HepG2 (cell line): ENCODE data around the gene HPCAL1. TPM values are rescaled to one million over a fixed set of nuclear protein-coding genes. Genes with fewer than 3 reads are reported as not detected.

ENCODE experiments used
- ATAC-seq: fragments of 200-7000 bp; cut with Tn5 transposase; 3 replicates; pipeline ENCODE4 v1.9.1; 2020; ENCODE audit warnings: mild to moderate bottlenecking, moderate library complexity
- BruUV-seq: library from RNA; stranded (reverse); fragments of 400-500 nt; replicated peaks from 2 replicates; lab custom pipeline; 2021; lab: Mats Ljungman, UMichigan
- CTCF ChIA-PET: fragments of 300-600 bp; formaldehyde crosslinking; extraction: SDS; loops from one replicate; lab custom pipeline; 2021; ENCODE audit warnings: low total read pairs, inconsistent platforms, low intra/inter-chr PET ratio; lab: Yijun Ruan, JAX
- POLR2A ChIA-PET: fragments of 350-600 bp; sonication (Branson Sonifier 250); formaldehyde crosslinking; loops from one replicate; lab custom pipeline; 2020; ENCODE audit warnings: antibody characterized with exemption, inconsistent platforms; lab: Yijun Ruan, JAX
- DNase-seq: peaks from one replicate; pipeline ENCODE4 v3.0.0-alpha.2; 2015; ENCODE audit warnings: low spot score
- FAIRE-seq: peaks from 3 replicates; lab custom pipeline; 2011; peaks lifted over from hg19 to GRCh38; lab: Jason Lieb, UNC
- H2AFZ ChIP-seq: one replicate; pipeline ENCODE4 v1.6.1; 2011; ENCODE audit warnings: low read length, inconsistent platforms
- H3K27ac ChIP-seq: fragments of 300-600 bp; 3 replicates; pipeline ENCODE4 v1.8.0; 2011; ENCODE audit warnings: mixed run types, mild to moderate bottlenecking, mixed read lengths, low read length, inconsistent platforms; ENCODE audit not compliant: insufficient read depth; ENCODE audit errors: extremely low read length
- H3K27me3 ChIP-seq, 2 experiments: fragments of 200-600 bp in 1 of 2; 2 replicates in 1 of 2; 3 replicates in 1 of 2; pipeline versions ENCODE4 v1.6.0 to v1.8.0; 2011; ENCODE audit warnings: low read length in 2 of 2, mild to moderate bottlenecking in 2 of 2, moderate library complexity in 2 of 2, inconsistent platforms in 1 of 2; ENCODE audit not compliant: insufficient read depth in 2 of 2, control insufficient read depth in 1 of 2
- H3K36me3 ChIP-seq, 2 experiments: fragments of 200-600 bp in 1 of 2; replicated peaks in 1 of 2; 2 replicates in 1 of 2; 3 replicates in 1 of 2; pipeline versions ENCODE4 v1.5.1 to v1.8.0; 2011; ENCODE audit warnings: low read length in 2 of 2, inconsistent platforms in 1 of 2; ENCODE audit not compliant: insufficient read depth in 2 of 2, control insufficient read depth in 1 of 2
- H3K4me1 ChIP-seq: 2 replicates; pipeline ENCODE4 v1.5.1; 2012; ENCODE audit warnings: low read length, inconsistent platforms; ENCODE audit not compliant: insufficient read depth
- H3K4me2 ChIP-seq: 2 replicates; pipeline ENCODE4 v1.6.0; 2011; ENCODE audit warnings: low read depth, low read length, inconsistent platforms
- H3K4me3 ChIP-seq, 3 experiments: fragments of 200-600 bp in 1 of 3; sonication (generic), shearing (Covaris generic) in 1 of 3; replicated peaks in 1 of 3; 2 replicates each; pipeline ENCODE4 v1.5.1; 2011 to 2016; ENCODE audit warnings: low read length in 3 of 3, inconsistent platforms in 2 of 3, low read depth in 2 of 3, mild to moderate bottlenecking in 2 of 3, control low read depth in 1 of 3, mixed read lengths in 1 of 3; ENCODE audit not compliant: insufficient read depth in 1 of 3
- H3K79me2 ChIP-seq: one replicate; pipeline ENCODE4 v1.6.1; 2011; ENCODE audit warnings: low read length, inconsistent platforms; ENCODE audit not compliant: insufficient read depth
- H3K9ac ChIP-seq: 2 replicates; pipeline ENCODE4 v1.6.0; 2011; ENCODE audit warnings: mild to moderate bottlenecking, low read depth, low read length, inconsistent platforms; ENCODE audit not compliant: insufficient read depth
- H3K9me3 ChIP-seq: 2 replicates; pipeline ENCODE4 v1.5.1; 2012; ENCODE audit warnings: mild to moderate bottlenecking, low read length
- H4K20me1 ChIP-seq: 2 replicates; pipeline ENCODE4 v1.6.0; 2011; ENCODE audit warnings: inconsistent platforms, mild to moderate bottlenecking, low read length, moderate library complexity; ENCODE audit not compliant: insufficient read depth
- MAFF ChIP-seq: IDR thresholded peaks from 2 replicates; pipeline ENCODE4 v1.6.1; 2011; ENCODE audit warnings: low read depth, low read length, improper control_type of control experiment
- MAFG ChIP-seq: sonication (generic); formaldehyde crosslinking; IDR thresholded peaks from 2 replicates; pipeline ENCODE4 v1.5.1; 2020; ENCODE audit warnings: mild to moderate bottlenecking, missing genetic modification reagents
- MAFK ChIP-seq, 2 experiments: IDR thresholded peaks in 1 of 2; conservative IDR thresholded peaks in 1 of 2; 2 replicates each; pipeline ENCODE4 v1.6.1; 2011; ENCODE audit warnings: improper control_type of control experiment in 2 of 2, low read length in 2 of 2
- MYC ChIP-seq: sonication (generic); formaldehyde crosslinking; IDR thresholded peaks from 2 replicates; pipeline ENCODE4 v1.9.0; 2021; ENCODE audit warnings: missing genetic modification reagents, borderline replicate concordance
- NFE2L2 ChIP-seq: fragments of 150-350 bp; IDR thresholded peaks from 2 replicates; pipeline ENCODE4 v1.6.1; 2014; ENCODE audit warnings: low read length
- NR2F2 ChIP-seq: IDR thresholded peaks from 2 replicates; pipeline ENCODE4 v1.6.1; 2012; ENCODE audit warnings: low read depth, inconsistent platforms, borderline replicate concordance
- NRL ChIP-seq: sonication (generic); formaldehyde crosslinking; IDR thresholded peaks from 2 replicates; pipeline ENCODE4 v1.5.0; 2020; ENCODE audit warnings: missing genetic modification reagents, mild to moderate bottlenecking, moderate library complexity, borderline replicate concordance
- POGZ ChIP-seq: sonication (generic); formaldehyde crosslinking; IDR thresholded peaks from 2 replicates; pipeline ENCODE4 v1.4.0; 2020; ENCODE audit warnings: mild to moderate bottlenecking, missing genetic modification reagents
- SMAD9 ChIP-seq: sonication (generic); formaldehyde crosslinking; IDR thresholded peaks from 2 replicates; pipeline ENCODE4 v1.5.1; 2020; ENCODE audit warnings: mild to moderate bottlenecking, missing genetic modification reagents
- TEF ChIP-seq: sonication (generic); formaldehyde crosslinking; IDR thresholded peaks from 2 replicates; pipeline ENCODE4 v1.5.0; 2020; ENCODE audit warnings: missing genetic modification reagents
- ZBED4 ChIP-seq: sonication (generic); formaldehyde crosslinking; IDR thresholded peaks from 2 replicates; pipeline ENCODE4 v1.4.0; 2020; ENCODE audit warnings: missing genetic modification reagents, borderline replicate concordance
- ZNF20 ChIP-seq: sonication (generic); formaldehyde crosslinking; IDR thresholded peaks from 2 replicates; pipeline ENCODE4 v1.4.0; 2020; ENCODE audit warnings: mild to moderate bottlenecking, moderate library complexity, missing genetic modification reagents
- ZNF333 ChIP-seq: sonication (generic); formaldehyde crosslinking; IDR thresholded peaks from 2 replicates; pipeline ENCODE4 v1.4.0; 2020; ENCODE audit warnings: mild to moderate bottlenecking, missing genetic modification reagents, borderline replicate concordance
- ZNF607 ChIP-seq: sonication (generic); formaldehyde crosslinking; IDR thresholded peaks from 2 replicates; pipeline ENCODE4 v1.5.1; 2020; ENCODE audit warnings: missing genetic modification reagents, mild to moderate bottlenecking, borderline replicate concordance
- WGBS: methylation state at CpG from one replicate; pipeline ENCODE4 v1.1.6; 2017; ENCODE audit warnings: low lambda C conversion rate; 5-methylcytosine and 5-hydroxymethylcytosine counted together
- in situ Hi-C: cut with HindIII; loops from 2 replicates; pipeline ENCODE4 v1.10.0; 2017; ENCODE audit warnings: low pct_unique_long_range_greater_than_20kb; ENCODE audit not compliant: extremely low pct_ligation_motif_present
- intact Hi-C: fragments of 100-400 bp; cut with micrococcal nuclease; formaldehyde crosslinking; loops from one replicate; pipeline ENCODE4 v1.10.0; 2022; ENCODE audit not compliant: unreplicated experiment
- polyA plus RNA-seq, 8 experiments: library from polyadenylated mRNA; depleted of rRNA in 3 of 8; stranded (reverse) in 7 of 8; unstranded in 1 of 8; fragments of >200 nt; fragmentation: Illumina TruSeq in 4 of 8; extraction: Trizol in 4 of 8; gene quantifications; 2 replicates each; pipeline versions ENCODE4 v1.2.1 to v1.2.3, GENCODE V29; 2011 to 2016; ENCODE audit warnings: low read depth in 4 of 8, missing spikeins in 1 of 8, mixed read lengths in 1 of 8; ENCODE audit not compliant: insufficient read depth in 1 of 8
- total RNA-seq, 5 experiments: library from RNA; depleted of rRNA; stranded (reverse); fragments of >200 nt; fragmentation: Illumina TruSeq; extraction: Trizol; gene quantifications; 2 replicates each; pipeline ENCODE4 v1.2.3, GENCODE V29; 2016; ENCODE audit warnings: low read depth in 1 of 5

The HPCAL1 gene
- total and polyA plus RNA-seq, 2 of the 13 experiments (the other 11 are each of a cell fraction or from before 2014, with no cell fraction given) = 29.5 to 29.9 TPM

DNA sequence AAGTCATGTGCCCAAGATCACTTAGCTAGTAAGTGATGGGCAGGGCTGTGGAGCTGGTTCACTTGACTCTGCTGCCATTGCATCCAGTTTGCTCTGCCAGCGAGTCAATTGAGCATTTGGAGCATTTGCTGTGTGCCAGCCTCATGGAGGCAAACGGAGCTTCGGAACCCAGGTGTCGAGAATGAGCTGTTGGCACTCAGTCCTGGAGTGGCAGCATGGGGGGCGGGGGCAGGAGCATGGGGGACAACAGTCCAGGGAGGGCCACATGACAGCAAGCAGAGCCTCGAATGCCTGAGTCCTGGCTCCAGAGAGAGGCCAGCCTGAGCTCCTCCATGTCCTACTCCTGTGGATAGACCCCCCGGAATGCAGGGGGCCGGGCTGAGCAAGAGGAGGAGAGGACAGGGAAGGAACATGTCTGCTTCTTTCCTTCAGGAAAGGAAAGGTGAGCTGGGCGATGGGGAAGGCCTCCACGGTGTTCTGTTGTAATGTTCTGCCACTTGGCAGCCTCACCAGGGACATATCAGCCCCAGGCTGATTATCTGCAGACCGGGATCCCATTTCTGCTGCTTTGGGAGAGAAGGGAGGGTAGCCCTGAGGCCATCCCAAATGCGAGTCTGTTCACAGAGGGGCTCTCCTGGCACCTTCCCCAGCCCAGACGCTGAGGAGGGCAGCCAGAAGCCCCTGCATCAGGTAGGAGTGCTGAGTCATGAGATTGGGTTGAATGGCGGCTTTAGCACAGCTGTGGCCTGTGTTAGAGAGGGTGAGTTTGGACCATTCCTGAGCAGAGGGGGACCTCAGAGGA is 59.6 kb downstream of the HPCAL1 start:
- Histone ChIP-seq H3K27me3 (no peaks in the 10 kb centered on the region), H3K79me2 (no peaks in the 10 kb centered on the region), H3K4me3 (no peak overlapping the region), H3K9ac (no peak overlapping the region), H3K36me3 (peaks cover 2 to 4% of the 10 kb centered on the region in 2 experiments; a peak in 1 of 5 replicates), H4K20me1 (peaks cover 42% of the 10 kb centered on the region), H2AFZ (no peak overlapping the region), H3K9me3 (no peaks in the 10 kb centered on the region), H3K4me2 (no peak overlapping the region), H3K4me1 (peaks cover 58% of the 10 kb centered on the region), H3K27ac (no peak overlapping the region)
- 94% methylated on average over 12 of the region's 14 CpGs for WGBS
- CTCF ChIA-PET = no interaction called here
- POLR2A ChIA-PET = no interaction called here
- intact Hi-C loops = no loop called here
- FAIRE-seq (no peak), ATAC-seq (no peak), DNase-seq (no peak)
- in situ Hi-C loops = no loop called here
- TF ChIP-seq POGZ (CRISPR knock-in tag) (no peak), TEF (CRISPR knock-in tag) (no peak), MAFF (peak; percentile 85), ZNF607 (CRISPR knock-in tag) (no peak), ZBED4 (CRISPR knock-in tag) (no peak), MAFG (peak; percentile 57; the same call in 1 of the 2 replicates), NFE2L2 (peak; percentile 58; the same call in 1 of the 2 replicates), MAFK (conservative IDR thresholded peaks at IDR 0.05 in 1 of 2, IDR thresholded peaks at IDR 0.05 in 1 of 2; ENCODE audit: low read length in 2 of 2) (peak; percentile 93 to 95), NRL (CRISPR knock-in tag) (0 out of 2 replicates have a peak, but pooled peaks have one; percentile 28), SMAD9 (no peak), ZNF333 (CRISPR knock-in tag) (no peak), NR2F2 (no peak), ZNF20 (CRISPR knock-in tag) (no peak), MYC (peak; percentile 26; the same call in 1 of the 2 replicates)
- BruUV-seq = no TSS peak
